AG04449 (cell line): ENCODE measurements around the gene WRAP73.
"Not testable (repeated sequence)": the region's sequence is repeated elsewhere in the genome, so short reads cannot be mapped to it uniquely, and the experiment has no call there.

Experiments
- CTCF ChIA-PET: fragments of 350-600 bp; formaldehyde crosslinking; extraction: SDS; loops from one replicate; lab custom pipeline; 2021; ENCODE audit warnings: antibody characterized with exemption; lab: Yijun Ruan, JAX
- POLR2A ChIA-PET: fragments of 400-600, 350-600 bp; formaldehyde crosslinking; extraction: SDS; loops from one replicate; lab custom pipeline; 2020; ENCODE audit warnings: antibody characterized with exemption, inconsistent platforms; lab: Yijun Ruan, JAX
- DNase-seq: peaks from one replicate; pipeline ENCODE4 v3.0.0-alpha.2; 2010; ENCODE audit warnings: low read depth, low spot score
- H3K4me3 ChIP-seq: 2 replicates; pipeline ENCODE4 v1.5.1; 2011; ENCODE audit warnings: low read depth, mild to moderate bottlenecking, control low read depth, low read length
- TF ChIP-seq, protein P1 (sequence below): IDR thresholded peaks from one replicate; pipeline ENCODE4 v1.5.1; 2011; ENCODE audit warnings: mild to moderate bottlenecking, moderate library complexity, low read length, control low read depth, inconsistent platforms; ENCODE audit not compliant: insufficient read depth; ENCODE audit errors: missing control alignments

The WRAP73 gene

DNA sequence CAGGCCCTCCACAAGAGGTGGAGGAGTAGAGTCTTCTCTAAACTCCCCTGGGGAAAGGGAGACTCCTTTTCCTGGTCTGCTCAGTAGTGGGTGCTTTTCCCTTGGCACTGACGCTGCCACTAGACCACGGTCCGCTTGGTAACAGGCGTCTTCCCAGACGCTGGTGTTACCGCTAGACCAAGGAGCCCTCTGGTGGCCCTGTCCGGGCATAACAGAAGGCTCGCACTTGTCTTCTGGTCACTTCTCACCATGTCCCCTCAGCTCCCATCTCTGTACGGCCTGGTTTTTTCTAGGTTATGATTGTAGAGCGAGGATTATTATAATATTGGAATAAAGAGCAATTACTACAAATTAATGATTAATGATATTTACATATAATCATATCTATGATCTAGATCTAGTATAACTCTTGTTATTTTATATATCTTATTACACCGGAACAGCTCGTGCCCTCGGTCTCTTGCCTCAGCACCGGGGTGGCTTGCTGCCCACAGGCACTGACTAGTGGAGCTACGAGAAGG lies 28.7 kb downstream of the WRAP73 start:
- DNase-seq, H3K4me3 ChIP-seq, POLR2A ChIA-PET: not testable (repeated sequence)
- TF ChIP-seq, protein P1, sequence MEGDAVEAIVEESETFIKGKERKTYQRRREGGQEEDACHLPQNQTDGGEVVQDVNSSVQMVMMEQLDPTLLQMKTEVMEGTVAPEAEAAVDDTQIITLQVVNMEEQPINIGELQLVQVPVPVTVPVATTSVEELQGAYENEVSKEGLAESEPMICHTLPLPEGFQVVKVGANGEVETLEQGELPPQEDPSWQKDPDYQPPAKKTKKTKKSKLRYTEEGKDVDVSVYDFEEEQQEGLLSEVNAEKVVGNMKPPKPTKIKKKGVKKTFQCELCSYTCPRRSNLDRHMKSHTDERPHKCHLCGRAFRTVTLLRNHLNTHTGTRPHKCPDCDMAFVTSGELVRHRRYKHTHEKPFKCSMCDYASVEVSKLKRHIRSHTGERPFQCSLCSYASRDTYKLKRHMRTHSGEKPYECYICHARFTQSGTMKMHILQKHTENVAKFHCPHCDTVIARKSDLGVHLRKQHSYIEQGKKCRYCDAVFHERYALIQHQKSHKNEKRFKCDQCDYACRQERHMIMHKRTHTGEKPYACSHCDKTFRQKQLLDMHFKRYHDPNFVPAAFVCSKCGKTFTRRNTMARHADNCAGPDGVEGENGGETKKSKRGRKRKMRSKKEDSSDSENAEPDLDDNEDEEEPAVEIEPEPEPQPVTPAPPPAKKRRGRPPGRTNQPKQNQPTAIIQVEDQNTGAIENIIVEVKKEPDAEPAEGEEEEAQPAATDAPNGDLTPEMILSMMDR, result peak; percentile 43
- CTCF ChIA-PET, result interaction anchor here (0.7 to 6.4 kb wide), 27 partner anchors 10 to 171 kb away, joined by 3 to 166 read pairs (median 5); no protein-coding TSS in a partner anchor

- no peak for DNase-seq
- H3K4me3 ChIP-seq, result no peak overlapping the region
- POLR2A ChIA-PET, result no interaction called here
- CTCF ChIA-PET, result interaction anchor here (0.8 to 6.4 kb wide), 26 partner anchors 10 to 174 kb away, joined by 3 to 166 read pairs (median 8); no protein-coding TSS in a partner anchor
- TF ChIP-seq, protein P1, result no peak
Measured at GRCh38 chr1:3620708-3621107, 29.2 kb downstream of the WRAP73 start.

- POLR2A ChIA-PET, result no interaction called here
- TF ChIP-seq, protein P1, result peak; percentile 77
- peak; percentile 14 for DNase-seq
- H3K4me3 ChIP-seq, result no peak overlapping the region
- CTCF ChIA-PET, result interaction anchor here (0.6 to 6.4 kb wide), 42 partner anchors 12 to 173 kb away, joined by 3 to 166 read pairs (median 6); no protein-coding TSS in a partner anchor
Measured at GRCh38 chr1:3618881-3619671, 30.8 kb downstream of the WRAP73 start.

GRCh38 chr1:3618531-3618880 lies 31.4 kb downstream of the WRAP73 start:
- CTCF ChIA-PET, result interaction anchor here (0.6 to 6.4 kb wide), 39 partner anchors 13 to 168 kb away, joined by 3 to 166 read pairs (median 6); no protein-coding TSS in a partner anchor
- DNase-seq, result no peak
- TF ChIP-seq, protein P1, result no peak
- POLR2A ChIA-PET, result no interaction called here
- no peak overlapping the region for H3K4me3 ChIP-seq

GRCh38 chr1:3617806-3618345 lies 32.0 kb downstream of the WRAP73 start:
- ChIA-PET POLR2A (interaction anchor here (0.6 kb wide), 1 partner anchor 99 kb away, joined by 3 read pairs; no protein-coding TSS in a partner anchor), CTCF (interaction anchor here (1.0 to 6.4 kb wide), 13 partner anchors 10 to 169 kb away, joined by 3 to 158 read pairs (median 7); no protein-coding TSS in a partner anchor)
- TF ChIP-seq, protein P1, result no peak
- no peak for DNase-seq
- H3K4me3 ChIP-seq, result no peak overlapping the region
